GM12878 (cell line): ENCODE data around the gene SV2B. TPM values are rescaled to one million over a fixed set of nuclear protein-coding genes. Genes with fewer than 3 reads are reported as not detected.

Experiments used
- ATAC-seq: fragments of 200-7000 bp; cut with Tn5 transposase; 3 replicates; pipeline ENCODE4 v1.9.1; 2020; ENCODE audit warnings: mild to moderate bottlenecking, moderate library complexity
- BruUV-seq: library from RNA; stranded (reverse); fragments of 400-500 nt; replicated peaks from 2 replicates; lab custom pipeline; 2021; lab: Mats Ljungman, UMichigan
- CTCF ChIA-PET: fragments of 300-600 bp; sonication (Branson Sonifier 250); formaldehyde crosslinking; extraction: SDS; loops from one replicate; lab custom pipeline; 2021; ENCODE audit warnings: inconsistent platforms; lab: Yijun Ruan, JAX
- POLR2A ChIA-PET: fragments of 350-600 bp; formaldehyde crosslinking; extraction: SDS; loops from one replicate; lab custom pipeline; 2021; ENCODE audit warnings: inconsistent platforms; lab: Charles Lee
- RAD21 ChIA-PET: fragments of 300-600 bp; sonication (Branson Sonifier 250); formaldehyde crosslinking; loops from one replicate; lab custom pipeline; 2023; ENCODE audit warnings: antibody characterized with exemption; ENCODE audit not compliant: unreplicated experiment; lab: Charles Lee
- SMC1A ChIA-PET: fragments of 300-600 bp; sonication (Branson Sonifier 250); formaldehyde crosslinking; loops from one replicate; lab custom pipeline; 2023; ENCODE audit not compliant: unreplicated experiment, uncharacterized antibody; lab: Charles Lee
- DNase-seq: peaks from one replicate; pipeline ENCODE4 v3.0.0-alpha.2; 2011; ENCODE audit warnings: low read depth, low spot score
- FAIRE-seq: peaks from 3 replicates; lab custom pipeline; 2011; peaks lifted over from hg19 to GRCh38; lab: Jason Lieb, UNC
- H2AFZ ChIP-seq: 2 replicates; pipeline ENCODE4 v1.6.0; 2011; ENCODE audit warnings: low read depth, low read length, control low read depth; ENCODE audit not compliant: control insufficient read depth
- H3K27ac ChIP-seq: 2 replicates; pipeline ENCODE4 v1.5.1; 2011; ENCODE audit warnings: control low read depth; ENCODE audit not compliant: control insufficient read depth, insufficient read depth
- H3K27me3 ChIP-seq, 2 experiments: replicated peaks in 1 of 2; 2 replicates each; pipeline versions ENCODE4 v1.6.0 to v1.6.1; 2011; ENCODE audit warnings: low read length in 1 of 2; ENCODE audit not compliant: control insufficient read depth in 2 of 2, insufficient read depth in 2 of 2
- H3K36me3 ChIP-seq, 2 experiments: 2 replicates each; pipeline ENCODE4 v1.5.1; 2011; ENCODE audit warnings: low read length in 1 of 2; ENCODE audit not compliant: control insufficient read depth in 2 of 2, insufficient read depth in 2 of 2
- H3K4me1 ChIP-seq: 2 replicates; pipeline ENCODE4 v1.6.1; 2011; ENCODE audit warnings: mild to moderate bottlenecking, low read length, moderate library complexity, mixed read lengths; ENCODE audit not compliant: control insufficient read depth, insufficient read depth
- H3K4me2 ChIP-seq: 2 replicates; pipeline ENCODE4 v1.6.0; 2011; ENCODE audit warnings: control low read depth; ENCODE audit not compliant: control insufficient read depth, insufficient read depth
- H3K4me3 ChIP-seq: fragments of 200-600 bp; sonication (generic); 2 replicates; pipeline ENCODE4 v1.5.1; 2016
- H3K79me2 ChIP-seq: 2 replicates; pipeline ENCODE4 v1.6.0; 2011; ENCODE audit warnings: low read length; ENCODE audit not compliant: control insufficient read depth, insufficient read depth
- H3K9ac ChIP-seq: 2 replicates; pipeline ENCODE4 v1.8.0; 2011; ENCODE audit warnings: low read length, control low read depth, mixed read lengths; ENCODE audit not compliant: control insufficient read depth, insufficient read depth
- H3K9me3 ChIP-seq: replicated peaks from 3 replicates; pipeline ENCODE4 v1.5.1; 2011; ENCODE audit warnings: mild to moderate bottlenecking, low read length; ENCODE audit not compliant: control insufficient read depth, insufficient read depth
- H4K20me1 ChIP-seq: 2 replicates; pipeline ENCODE4 v1.6.0; 2011; ENCODE audit not compliant: control insufficient read depth, insufficient read depth
- CBX5 ChIP-seq: sonication (generic); IDR thresholded peaks from 2 replicates; pipeline ENCODE4 v1.6.1; 2016; ENCODE audit warnings: low read depth, moderate library complexity, mild to moderate bottlenecking, inconsistent platforms
- FOXM1 ChIP-seq: IDR thresholded peaks from 2 replicates; pipeline ENCODE4 v1.6.1; 2012; ENCODE audit warnings: low read depth, mild to moderate bottlenecking, inconsistent platforms, low read length, moderate library complexity
- GABPA ChIP-seq: IDR thresholded peaks from 2 replicates; pipeline ENCODE4 v1.6.1; 2014; ENCODE audit warnings: antibody characterized with exemption, low read depth, mild to moderate bottlenecking, inconsistent platforms
- HDAC6 ChIP-seq: fragments of 200-600 bp; sonication (generic); IDR thresholded peaks from one replicate; pipeline ENCODE4 v1.8.0; 2017; ENCODE audit warnings: antibody characterized with exemption; ENCODE audit not compliant: unreplicated experiment
- JUND ChIP-seq: IDR thresholded peaks from 2 replicates; pipeline ENCODE4 v1.6.1; 2012; ENCODE audit warnings: low read depth, mild to moderate bottlenecking, low read length, improper control_type of control experiment, moderate library complexity
- KAT2A ChIP-seq: conservative IDR thresholded peaks from 2 replicates; pipeline ENCODE4 v1.6.1; 2011; ENCODE audit warnings: low read depth, low read length; ENCODE audit not compliant: control insufficient read depth
- MAX ChIP-seq: IDR thresholded peaks from 2 replicates; pipeline ENCODE4 v1.6.1; 2012; ENCODE audit warnings: low read depth, low read length, improper control_type of control experiment
- MTA3 ChIP-seq: IDR thresholded peaks from 2 replicates; pipeline ENCODE4 v1.6.1; 2012; ENCODE audit warnings: low read length, inconsistent platforms, borderline replicate concordance
- POLR2AphosphoS2 ChIP-seq: IDR thresholded peaks from 2 replicates; pipeline ENCODE4 v1.6.1; 2011; ENCODE audit warnings: low read depth, mild to moderate bottlenecking, low read length, improper control_type of control experiment, moderate library complexity
- SMAD5 ChIP-seq: IDR thresholded peaks from 2 replicates; pipeline ENCODE4 v1.6.1; 2016; ENCODE audit warnings: antibody characterized with exemption, low read depth
- SMARCA5 ChIP-seq: fragments of 450-650 bp; IDR thresholded peaks from 2 replicates; pipeline ENCODE4 v1.6.1; 2017; ENCODE audit warnings: mild to moderate bottlenecking
- SPI1 ChIP-seq: IDR thresholded peaks from 2 replicates; pipeline ENCODE4 v1.6.1; 2011; ENCODE audit warnings: low read depth, mild to moderate bottlenecking, low read length, moderate library complexity, borderline replicate concordance; ENCODE audit not compliant: insufficient read depth
- TCF7 ChIP-seq: IDR thresholded peaks from 2 replicates; pipeline ENCODE4 v1.6.1; 2014; ENCODE audit warnings: antibody characterized with exemption, borderline replicate concordance
- YY1 ChIP-seq: IDR thresholded peaks from 2 replicates; pipeline ENCODE4 v1.6.1; 2011; ENCODE audit warnings: low read depth, mild to moderate bottlenecking, low read length
- ZBED1 ChIP-seq: IDR thresholded peaks from 2 replicates; pipeline ENCODE4 v1.6.1; 2016; ENCODE audit warnings: borderline replicate concordance
- WGBS: methylation state at CpG from one replicate; pipeline ENCODE4 v1.1.6; 2016; ENCODE audit warnings: low lambda C conversion rate; ENCODE audit not compliant: insufficient replicate concordance, insufficient coverage; ENCODE audit errors: missing lambda C conversion rate; 5-methylcytosine and 5-hydroxymethylcytosine counted together
- in situ Hi-C: fragments of 300-500 bp; cut with MboI; formaldehyde crosslinking; loops from 9 replicates; pipeline ENCODE4 v1.14.3; 2018; ENCODE audit warnings: mixed read lengths
- intact Hi-C: fragments of 100-400 bp; cut with micrococcal nuclease; formaldehyde crosslinking; loops from one replicate; pipeline ENCODE4 v1.14.2; 2022; ENCODE audit not compliant: unreplicated experiment
- polyA plus RNA-seq, 11 experiments: library from polyadenylated mRNA; depleted of rRNA in 4 of 11; unstranded in 6 of 11; stranded (reverse) in 5 of 11; fragments of >200 nt; fragmentation: Nextera tagmentation in 4 of 11; fragmentation: Illumina TruSeq in 1 of 11; extraction: Ambion mirVana in 4 of 11; extraction: Trizol in 1 of 11; gene quantifications; 1 replicate in 1 of 11; 2 replicates in 10 of 11; pipeline versions ENCODE4 v1.2.1 to v1.2.3, GENCODE V29; 2011 to 2016; ENCODE audit warnings: inconsistent platforms in 2 of 11, missing spikeins in 2 of 11, low read depth in 1 of 11
- total RNA-seq, 4 experiments: library from RNA; depleted of rRNA in 3 of 4; stranded (reverse); fragments of >200 nt in 3 of 4; fragmentation: Illumina TruSeq in 1 of 4; extraction: Trizol in 1 of 4; gene quantifications; 2 replicates each; pipeline versions ENCODE4 v1.2.1 to v1.2.3, GENCODE V29; 2013 to 2021
- TF ChIP-seq, protein P1 (sequence below): fragments of 150-350 bp; IDR thresholded peaks from 2 replicates; pipeline ENCODE4 v1.6.1; 2016; ENCODE audit warnings: low read depth, low read length

Gene SV2B
- total and polyA plus RNA-seq, 10 of the 15 experiments (the other 5 are each of a cell fraction or from before 2014, with no cell fraction given), result 0.03 to 1.7 (median 1.3) TPM

GRCh38 chr15:91165850-91166249, 65.8 kb downstream of the SV2B start:
- BruUV-seq, result no TSS peak
- no peak for DNase-seq
- H3K27ac ChIP-seq, result no peak overlapping the region
- H4K20me1 ChIP-seq, result no peaks in the 10 kb centered on the region
- H3K4me3 ChIP-seq, result no peak overlapping the region
- intact Hi-C loops (no loop called here), in situ Hi-C loops (no loop called here)
- no peak for TF ChIP-seq ZBED1
- peak; percentile 71 for TF ChIP-seq TCF7
- TF ChIP-seq CBX5, result peak; percentile 100
- no peaks in the 10 kb centered on the region for H3K4me1 ChIP-seq
- H2AFZ ChIP-seq, result no peak overlapping the region
- ChIA-PET POLR2A (no interaction called here), SMC1A (no interaction called here), RAD21 (no interaction called here), CTCF (no interaction called here)
- no peak for ATAC-seq
- FAIRE-seq, result no peak
- no peaks in the 10 kb centered on the region; a peak in 1 of 4 replicates for H3K27me3 ChIP-seq
- H3K9ac ChIP-seq, result no peak overlapping the region
- H3K79me2 ChIP-seq, result no peaks in the 10 kb centered on the region
- H3K4me2 ChIP-seq, result no peak overlapping the region
- peaks cover 2% of the 10 kb centered on the region; the same call in 1 of the 3 replicates for H3K9me3 ChIP-seq
- no peaks in the 10 kb centered on the region for H3K36me3 ChIP-seq
- 0% methylated on average over 1 of the region's 1 CpG for WGBS

DNA sequence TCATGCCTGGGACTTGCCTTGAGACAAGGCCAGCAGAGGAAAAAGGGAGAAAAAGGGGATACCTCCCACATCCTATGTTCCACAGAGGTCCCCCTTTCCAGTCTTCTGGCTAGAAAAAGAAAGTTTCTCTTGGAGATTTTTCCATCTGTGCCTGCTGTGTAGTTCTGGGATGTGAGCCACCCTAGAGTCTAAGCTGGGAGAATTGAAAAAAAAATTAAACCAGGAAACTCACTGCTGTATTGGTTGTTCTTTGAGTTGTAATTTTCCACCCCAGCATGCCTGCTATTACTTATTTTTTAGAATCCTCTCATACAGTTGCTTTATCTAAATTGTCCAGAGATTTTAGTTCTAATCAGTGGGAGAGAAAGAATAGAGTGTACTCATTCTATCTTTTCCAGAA, 68.4 kb downstream of the SV2B start:
- SMC1A ChIA-PET, result no interaction called here
- BruUV-seq, result no TSS peak
- H2AFZ ChIP-seq, result no peak overlapping the region
- ATAC-seq (no peak), FAIRE-seq (no peak), DNase-seq (no peak)
- no peak overlapping the region for H3K4me3 ChIP-seq
- no peaks in the 10 kb centered on the region for H3K4me1 ChIP-seq
- in situ Hi-C loops, result no loop called here
- H3K36me3 ChIP-seq, result no peaks in the 10 kb centered on the region
- RAD21 ChIA-PET, result no interaction called here
- H3K27me3 ChIP-seq, result no peaks in the 10 kb centered on the region; a peak in 2 of 4 replicates
- H3K27ac ChIP-seq, result no peak overlapping the region
- H3K9me3 ChIP-seq, result peaks cover 2% of the 10 kb centered on the region; the same call in 1 of the 3 replicates
- H3K79me2 ChIP-seq, result no peaks in the 10 kb centered on the region
- POLR2A ChIA-PET, result interaction anchor here (0.6 kb wide), 1 partner anchor 212 kb away, joined by 3 read pairs; no protein-coding TSS in a partner anchor
- H3K9ac ChIP-seq, result no peak overlapping the region
- intact Hi-C loops, result no loop called here
- H4K20me1 ChIP-seq, result no peaks in the 10 kb centered on the region
- H3K4me2 ChIP-seq, result no peak overlapping the region
- CTCF ChIA-PET, result no interaction called here
- TF ChIP-seq POLR2AphosphoS2 (no peak), SPI1 (no peak), SMARCA5 (no peak), YY1 (no peak), FOXM1 (no peak), HDAC6 (no peak), GABPA (no peak), KAT2A (no peak), MTA3 (no peak), MAX (no peak), SMAD5 (no peak), JUND (no peak)
- TF ChIP-seq, protein P1, sequence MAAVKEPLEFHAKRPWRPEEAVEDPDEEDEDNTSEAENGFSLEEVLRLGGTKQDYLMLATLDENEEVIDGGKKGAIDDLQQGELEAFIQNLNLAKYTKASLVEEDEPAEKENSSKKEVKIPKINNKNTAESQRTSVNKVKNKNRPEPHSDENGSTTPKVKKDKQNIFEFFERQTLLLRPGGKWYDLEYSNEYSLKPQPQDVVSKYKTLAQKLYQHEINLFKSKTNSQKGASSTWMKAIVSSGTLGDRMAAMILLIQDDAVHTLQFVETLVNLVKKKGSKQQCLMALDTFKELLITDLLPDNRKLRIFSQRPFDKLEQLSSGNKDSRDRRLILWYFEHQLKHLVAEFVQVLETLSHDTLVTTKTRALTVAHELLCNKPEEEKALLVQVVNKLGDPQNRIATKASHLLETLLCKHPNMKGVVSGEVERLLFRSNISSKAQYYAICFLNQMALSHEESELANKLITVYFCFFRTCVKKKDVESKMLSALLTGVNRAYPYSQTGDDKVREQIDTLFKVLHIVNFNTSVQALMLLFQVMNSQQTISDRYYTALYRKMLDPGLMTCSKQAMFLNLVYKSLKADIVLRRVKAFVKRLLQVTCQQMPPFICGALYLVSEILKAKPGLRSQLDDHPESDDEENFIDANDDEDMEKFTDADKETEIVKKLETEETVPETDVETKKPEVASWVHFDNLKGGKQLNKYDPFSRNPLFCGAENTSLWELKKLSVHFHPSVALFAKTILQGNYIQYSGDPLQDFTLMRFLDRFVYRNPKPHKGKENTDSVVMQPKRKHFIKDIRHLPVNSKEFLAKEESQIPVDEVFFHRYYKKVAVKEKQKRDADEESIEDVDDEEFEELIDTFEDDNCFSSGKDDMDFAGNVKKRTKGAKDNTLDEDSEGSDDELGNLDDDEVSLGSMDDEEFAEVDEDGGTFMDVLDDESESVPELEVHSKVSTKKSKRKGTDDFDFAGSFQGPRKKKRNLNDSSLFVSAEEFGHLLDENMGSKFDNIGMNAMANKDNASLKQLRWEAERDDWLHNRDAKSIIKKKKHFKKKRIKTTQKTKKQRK, result no peak
